ENCODE measurements around the gene TAPBPL. TPM values are rescaled to one million over a fixed set of nuclear protein-coding genes. Genes with fewer than 3 reads are reported as not detected.

TAPBPL gene
- total and polyA plus RNA-seq, 2 of the 13 experiments (the other 11 are each of a cell fraction or from before 2014, with no cell fraction given), result 10.0 to 14.5 TPM

DNA sequence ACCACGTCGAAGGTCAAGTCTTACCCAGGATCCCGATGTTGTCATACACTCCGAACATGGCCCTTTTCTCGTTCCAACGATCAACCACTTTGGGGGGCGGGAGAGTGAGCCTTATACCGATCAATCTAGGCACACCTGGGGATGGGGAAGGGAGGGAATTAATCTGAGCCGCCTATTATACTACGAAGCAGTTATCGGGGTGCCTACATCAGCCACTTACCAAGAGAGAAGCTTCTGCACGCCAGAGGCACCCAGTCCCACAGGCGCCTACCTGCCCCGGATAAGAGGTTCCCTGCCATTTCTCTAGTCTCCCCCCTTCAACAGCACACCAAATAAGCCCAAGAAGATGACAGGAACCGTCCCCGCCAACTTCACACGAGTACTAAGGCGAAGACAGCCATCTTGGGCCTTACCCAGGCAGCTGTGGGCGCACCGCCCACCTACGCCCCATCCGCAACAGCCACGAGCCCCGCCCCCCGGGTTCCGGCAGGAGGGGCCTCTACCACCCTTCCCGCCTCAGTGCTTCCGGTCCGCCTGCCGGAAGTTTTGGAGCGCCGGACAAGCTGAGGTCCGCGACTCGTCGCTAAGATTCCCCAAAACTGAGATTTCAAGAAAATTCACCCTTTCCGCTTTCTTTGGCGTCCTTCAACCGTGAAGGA lies 41.1 kb downstream of the TAPBPL start, which contains the start of gene MRPL51 (continued):
- TF ChIP-seq ZFY (CRISPR knock-in tag; IDR thresholded peaks at IDR 0.05) (peak; percentile 73), MAFK (conservative IDR thresholded peaks at IDR 0.05 in 1 of 2, IDR thresholded peaks at IDR 0.05 in 1 of 2; ENCODE audit: low read length in 2 of 2) (no peak), MIXL1 (CRISPR knock-in tag; IDR thresholded peaks at IDR 0.05) (no peak), CENPT (CRISPR knock-in tag; IDR thresholded peaks at IDR 0.05; ENCODE audit: low read depth) (peak; percentile 26; the same call in 1 of the 2 replicates), ZEB1 (IDR thresholded peaks at IDR 0.05; ENCODE audit: insufficient replicate concordance, low read depth) (no peak), ZNF354B (CRISPR knock-in tag; IDR thresholded peaks at IDR 0.05) (0 out of 2 replicates have a peak, but pooled peaks have one; percentile 48), ZNF280B (CRISPR knock-in tag; IDR thresholded peaks at IDR 0.05; ENCODE audit: borderline replicate concordance) (0 out of 2 replicates have a peak, but pooled peaks have one; percentile 8), SNAPC2 (CRISPR knock-in tag; IDR thresholded peaks at IDR 0.05) (no peak), ZNF773 (CRISPR knock-in tag; IDR thresholded peaks at IDR 0.05; ENCODE audit: borderline replicate concordance) (no peak), TEAD2 (CRISPR knock-in tag; IDR thresholded peaks at IDR 0.05) (peak; percentile 18; the same call in 1 of the 2 replicates), ZNF24 (IDR thresholded peaks at IDR 0.05) (no peak), ZNF790 (CRISPR knock-in tag; IDR thresholded peaks at IDR 0.05; ENCODE audit: borderline replicate concordance) (no peak), TBL1XR1 (IDR thresholded peaks at IDR 0.05; ENCODE audit: borderline replicate concordance, low read length, partially characterized antibody) (no peak), HOXD1 (CRISPR knock-in tag; IDR thresholded peaks at IDR 0.05) (no peak), KDM2A (CRISPR knock-in tag; IDR thresholded peaks at IDR 0.05; ENCODE audit: borderline replicate concordance, low read depth) (no peak; the same call in 1 of the 2 replicates), RFXAP (CRISPR knock-in tag; IDR thresholded peaks at IDR 0.05; ENCODE audit: borderline replicate concordance) (no peak), POLR2G (IDR thresholded peaks at IDR 0.05; ENCODE audit: low read depth, low read length) (peak; percentile 94)
- TF ChIP-seq, protein P1, sequence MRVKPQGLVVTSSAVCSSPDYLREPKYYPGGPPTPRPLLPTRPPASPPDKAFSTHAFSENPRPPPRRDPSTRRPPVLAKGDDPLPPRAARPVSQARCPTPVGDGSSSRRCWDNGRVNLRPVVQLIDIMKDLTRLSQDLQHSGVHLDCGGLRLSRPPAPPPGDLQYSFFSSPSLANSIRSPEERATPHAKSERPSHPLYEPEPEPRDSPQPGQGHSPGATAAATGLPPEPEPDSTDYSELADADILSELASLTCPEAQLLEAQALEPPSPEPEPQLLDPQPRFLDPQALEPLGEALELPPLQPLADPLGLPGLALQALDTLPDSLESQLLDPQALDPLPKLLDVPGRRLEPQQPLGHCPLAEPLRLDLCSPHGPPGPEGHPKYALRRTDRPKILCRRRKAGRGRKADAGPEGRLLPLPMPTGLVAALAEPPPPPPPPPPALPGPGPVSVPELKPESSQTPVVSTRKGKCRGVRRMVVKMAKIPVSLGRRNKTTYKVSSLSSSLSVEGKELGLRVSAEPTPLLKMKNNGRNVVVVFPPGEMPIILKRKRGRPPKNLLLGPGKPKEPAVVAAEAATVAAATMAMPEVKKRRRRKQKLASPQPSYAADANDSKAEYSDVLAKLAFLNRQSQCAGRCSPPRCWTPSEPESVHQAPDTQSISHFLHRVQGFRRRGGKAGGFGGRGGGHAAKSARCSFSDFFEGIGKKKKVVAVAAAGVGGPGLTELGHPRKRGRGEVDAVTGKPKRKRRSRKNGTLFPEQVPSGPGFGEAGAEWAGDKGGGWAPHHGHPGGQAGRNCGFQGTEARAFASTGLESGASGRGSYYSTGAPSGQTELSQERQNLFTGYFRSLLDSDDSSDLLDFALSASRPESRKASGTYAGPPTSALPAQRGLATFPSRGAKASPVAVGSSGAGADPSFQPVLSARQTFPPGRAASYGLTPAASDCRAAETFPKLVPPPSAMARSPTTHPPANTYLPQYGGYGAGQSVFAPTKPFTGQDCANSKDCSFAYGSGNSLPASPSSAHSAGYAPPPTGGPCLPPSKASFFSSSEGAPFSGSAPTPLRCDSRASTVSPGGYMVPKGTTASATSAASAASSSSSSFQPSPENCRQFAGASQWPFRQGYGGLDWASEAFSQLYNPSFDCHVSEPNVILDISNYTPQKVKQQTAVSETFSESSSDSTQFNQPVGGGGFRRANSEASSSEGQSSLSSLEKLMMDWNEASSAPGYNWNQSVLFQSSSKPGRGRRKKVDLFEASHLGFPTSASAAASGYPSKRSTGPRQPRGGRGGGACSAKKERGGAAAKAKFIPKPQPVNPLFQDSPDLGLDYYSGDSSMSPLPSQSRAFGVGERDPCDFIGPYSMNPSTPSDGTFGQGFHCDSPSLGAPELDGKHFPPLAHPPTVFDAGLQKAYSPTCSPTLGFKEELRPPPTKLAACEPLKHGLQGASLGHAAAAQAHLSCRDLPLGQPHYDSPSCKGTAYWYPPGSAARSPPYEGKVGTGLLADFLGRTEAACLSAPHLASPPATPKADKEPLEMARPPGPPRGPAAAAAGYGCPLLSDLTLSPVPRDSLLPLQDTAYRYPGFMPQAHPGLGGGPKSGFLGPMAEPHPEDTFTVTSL (CRISPR knock-in tag; IDR thresholded peaks at IDR 0.05; ENCODE audit: borderline replicate concordance), result no peak; the same call in 1 of the 2 replicates
- TF ChIP-seq, protein P2, sequence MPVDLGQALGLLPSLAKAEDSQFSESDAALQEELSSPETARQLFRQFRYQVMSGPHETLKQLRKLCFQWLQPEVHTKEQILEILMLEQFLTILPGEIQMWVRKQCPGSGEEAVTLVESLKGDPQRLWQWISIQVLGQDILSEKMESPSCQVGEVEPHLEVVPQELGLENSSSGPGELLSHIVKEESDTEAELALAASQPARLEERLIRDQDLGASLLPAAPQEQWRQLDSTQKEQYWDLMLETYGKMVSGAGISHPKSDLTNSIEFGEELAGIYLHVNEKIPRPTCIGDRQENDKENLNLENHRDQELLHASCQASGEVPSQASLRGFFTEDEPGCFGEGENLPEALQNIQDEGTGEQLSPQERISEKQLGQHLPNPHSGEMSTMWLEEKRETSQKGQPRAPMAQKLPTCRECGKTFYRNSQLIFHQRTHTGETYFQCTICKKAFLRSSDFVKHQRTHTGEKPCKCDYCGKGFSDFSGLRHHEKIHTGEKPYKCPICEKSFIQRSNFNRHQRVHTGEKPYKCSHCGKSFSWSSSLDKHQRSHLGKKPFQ (CRISPR knock-in tag; IDR thresholded peaks at IDR 0.05; ENCODE audit: insufficient replicate concordance), result no peak

Data from HepG2 (cell line).